GM12801 (cell line): ENCODE results near the gene PSMD4.

Experiments used
- CTCF ChIP-seq: IDR thresholded peaks from one replicate; pipeline ENCODE4 v1.5.1; 2011; ENCODE audit warnings: control low read depth; ENCODE audit not compliant: insufficient read length; ENCODE audit errors: extremely low read depth

PSMD4 gene

GRCh38 chr1:151254217-151255213 is at the start of gene PSMD4:
Gene PSMD4 (plus strand): TSS chr1:151254734. CDS start chr1:151254783, 49 bp downstream.
- TF ChIP-seq CTCF, result no peak

GRCh38 chr1:151210830-151211229 is 43.7 kb upstream of the PSMD4 start:
- no peak for TF ChIP-seq CTCF

GRCh38 chr1:151211972-151212705 is 42.4 kb upstream of the PSMD4 start:
- TF ChIP-seq CTCF, result no peak

- no peak for TF ChIP-seq CTCF
Measured at GRCh38 chr1:151213560-151213959, 41.0 kb upstream of the PSMD4 start.

- no peak for TF ChIP-seq CTCF
Measured at GRCh38 chr1:151221616-151222015, 32.9 kb upstream of the PSMD4 start.

- no peak for TF ChIP-seq CTCF
Measured at GRCh38 chr1:151222130-151222529, 32.4 kb upstream of the PSMD4 start.

- no peak for TF ChIP-seq CTCF
Measured at GRCh38 chr1:151235235-151235634, 19.3 kb upstream of the PSMD4 start.
